Hepatocyte (in vitro differentiated cells): ENCODE data around the gene MST1R. TPM values are rescaled to one million over a fixed set of nuclear protein-coding genes. Genes with fewer than 3 reads are reported as not detected.

Experiments used
- DNase-seq: peaks from one replicate; pipeline ENCODE4 v3.0.0-alpha.2; 2016; ENCODE audit warnings: low spot score
- H2AFZ ChIP-seq: fragments of 200-600 bp; sonication (generic); 2 replicates; pipeline ENCODE4 v1.6.0; 2016; ENCODE audit warnings: antibody characterized with exemption, mild to moderate bottlenecking
- H3K27ac ChIP-seq: fragments of 200-600 bp; sonication (generic); 2 replicates; pipeline ENCODE4 v1.5.1; 2016; ENCODE audit warnings: mild to moderate bottlenecking
- H3K27me3 ChIP-seq: fragments of 200-600 bp; sonication (generic); 2 replicates; pipeline ENCODE4 v1.6.1; 2016
- H3K36me3 ChIP-seq: fragments of 200-600 bp; sonication (generic); replicated peaks from 2 replicates; pipeline ENCODE4 v1.5.1; 2016; ENCODE audit warnings: low read depth; ENCODE audit not compliant: insufficient read depth
- H3K4me1 ChIP-seq: fragments of 200-600 bp; sonication (generic); 2 replicates; pipeline ENCODE4 v1.5.1; 2016; ENCODE audit warnings: mild to moderate bottlenecking, moderate library complexity; ENCODE audit not compliant: insufficient read depth
- H3K4me2 ChIP-seq: fragments of 200-600 bp; sonication (generic); 2 replicates; pipeline ENCODE4 v1.6.0; 2016
- H3K4me3 ChIP-seq: fragments of 200-600 bp; sonication (generic); 2 replicates; pipeline ENCODE4 v1.5.1; 2016; ENCODE audit warnings: mild to moderate bottlenecking
- H3K79me2 ChIP-seq: fragments of 200-600 bp; sonication (generic); 2 replicates; pipeline ENCODE4 v1.6.0; 2017; ENCODE audit warnings: mild to moderate bottlenecking
- H3K9me2 ChIP-seq: fragments of 200-600 bp; sonication (generic); replicated peaks from 2 replicates; pipeline ENCODE4 v1.6.0; 2017; ENCODE audit warnings: mild to moderate bottlenecking; ENCODE audit not compliant: insufficient read depth
- H3K9me3 ChIP-seq: fragments of 200-600 bp; sonication (generic); 2 replicates; pipeline ENCODE4 v1.5.1; 2016; ENCODE audit warnings: low read depth, mild to moderate bottlenecking
- H4K20me1 ChIP-seq: fragments of 200-600 bp; sonication (generic); 2 replicates; pipeline ENCODE4 v1.6.0; 2016; ENCODE audit warnings: mild to moderate bottlenecking; ENCODE audit not compliant: insufficient read depth, poor library complexity, severe bottlenecking
- EZH2 ChIP-seq: fragments of 200-600 bp; sonication (generic); IDR thresholded peaks from 2 replicates; pipeline ENCODE4 v1.6.1; 2016; ENCODE audit warnings: antibody characterized with exemption, mild to moderate bottlenecking, borderline replicate concordance
- EZH2phosphoT487 ChIP-seq: fragments of 200-600 bp; sonication (generic); IDR thresholded peaks from one replicate; pipeline ENCODE4 v1.6.1; 2018; ENCODE audit warnings: antibody characterized with exemption, mild to moderate bottlenecking, low read depth, moderate library complexity; ENCODE audit not compliant: unreplicated experiment, severe bottlenecking
- WGBS: methylation state at CpG from one replicate; pipeline ENCODE4 v1.1.6; 2016; ENCODE audit warnings: low lambda C conversion rate; ENCODE audit errors: missing lambda C conversion rate; 5-methylcytosine and 5-hydroxymethylcytosine counted together
- polyA plus RNA-seq: library from polyadenylated mRNA; unstranded; fragments of >200 nt; fragmentation: Nextera tagmentation; extraction: Ambion mirVana; gene quantifications from 2 replicates; pipeline ENCODE4 v1.2.1, GENCODE V29; 2016
- total RNA-seq: library from RNA; depleted of rRNA; stranded (reverse); fragments of >200 nt; gene quantifications from 2 replicates; pipeline ENCODE4 v1.2.3, GENCODE V29; 2014
- TF ChIP-seq, protein P1 (sequence below): fragments of 200-600 bp; sonication (generic); IDR thresholded peaks from 2 replicates; pipeline ENCODE4 v1.5.1; 2016; ENCODE audit warnings: antibody characterized with exemption, mild to moderate bottlenecking; ENCODE audit not compliant: poor library complexity

MST1R gene
- total and polyA plus RNA-seq, 2 experiments from 2014 or later, result 5.3 to 8.7 TPM

DNA sequence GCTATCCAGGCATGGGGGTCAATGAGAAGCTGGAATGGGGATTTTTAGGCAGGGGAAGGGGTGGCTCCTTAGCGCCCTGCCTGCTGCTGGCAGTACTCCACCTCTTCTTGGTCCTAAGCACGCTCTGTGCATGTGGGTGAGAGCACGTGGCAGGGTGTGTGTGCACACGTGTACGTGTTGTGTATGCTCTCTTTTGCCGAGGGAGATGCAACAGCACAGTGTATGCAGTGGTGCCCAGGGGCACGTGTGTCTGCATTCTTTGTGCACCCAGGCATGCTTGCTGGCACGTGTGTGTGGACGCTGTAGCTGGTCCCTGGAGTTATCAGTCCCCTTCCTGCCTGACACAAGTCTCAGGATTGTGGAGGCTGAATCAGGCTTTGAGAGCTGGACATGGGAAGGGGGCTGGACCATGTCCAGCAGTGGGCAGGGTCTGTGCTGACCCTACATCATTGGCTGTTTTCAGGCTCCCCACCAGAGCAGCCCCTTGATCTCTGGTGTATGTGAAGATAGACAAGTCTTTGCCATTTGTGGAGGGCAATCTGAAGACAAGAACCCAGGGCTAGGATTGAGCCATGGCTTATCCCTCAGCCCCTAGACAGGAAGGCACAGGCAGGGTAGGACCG is 32.0 kb downstream of the MST1R start:
- Histone ChIP-seq H3K27me3 (peaks cover 29% of the 10 kb centered on the region), H3K9me3 (no peaks in the 10 kb centered on the region), H3K4me3 (no peak overlapping the region), H3K4me1 (peaks cover 32% of the 10 kb centered on the region), H3K27ac (no peak overlapping the region), H3K36me3 (no peaks in the 10 kb centered on the region), H3K9me2 (no peaks in the 10 kb centered on the region), H2AFZ (no peak overlapping the region), H3K79me2 (no peaks in the 10 kb centered on the region), H4K20me1 (no peaks in the 10 kb centered on the region), H3K4me2 (no peak overlapping the region)
- TF ChIP-seq, protein P1, sequence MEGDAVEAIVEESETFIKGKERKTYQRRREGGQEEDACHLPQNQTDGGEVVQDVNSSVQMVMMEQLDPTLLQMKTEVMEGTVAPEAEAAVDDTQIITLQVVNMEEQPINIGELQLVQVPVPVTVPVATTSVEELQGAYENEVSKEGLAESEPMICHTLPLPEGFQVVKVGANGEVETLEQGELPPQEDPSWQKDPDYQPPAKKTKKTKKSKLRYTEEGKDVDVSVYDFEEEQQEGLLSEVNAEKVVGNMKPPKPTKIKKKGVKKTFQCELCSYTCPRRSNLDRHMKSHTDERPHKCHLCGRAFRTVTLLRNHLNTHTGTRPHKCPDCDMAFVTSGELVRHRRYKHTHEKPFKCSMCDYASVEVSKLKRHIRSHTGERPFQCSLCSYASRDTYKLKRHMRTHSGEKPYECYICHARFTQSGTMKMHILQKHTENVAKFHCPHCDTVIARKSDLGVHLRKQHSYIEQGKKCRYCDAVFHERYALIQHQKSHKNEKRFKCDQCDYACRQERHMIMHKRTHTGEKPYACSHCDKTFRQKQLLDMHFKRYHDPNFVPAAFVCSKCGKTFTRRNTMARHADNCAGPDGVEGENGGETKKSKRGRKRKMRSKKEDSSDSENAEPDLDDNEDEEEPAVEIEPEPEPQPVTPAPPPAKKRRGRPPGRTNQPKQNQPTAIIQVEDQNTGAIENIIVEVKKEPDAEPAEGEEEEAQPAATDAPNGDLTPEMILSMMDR, result no peak
- TF ChIP-seq EZH2phosphoT487, result no peak
- TF ChIP-seq EZH2, result no peak
- 87% methylated on average over 10 of the region's 10 CpGs for WGBS
- DNase-seq, result no peak

DNA sequence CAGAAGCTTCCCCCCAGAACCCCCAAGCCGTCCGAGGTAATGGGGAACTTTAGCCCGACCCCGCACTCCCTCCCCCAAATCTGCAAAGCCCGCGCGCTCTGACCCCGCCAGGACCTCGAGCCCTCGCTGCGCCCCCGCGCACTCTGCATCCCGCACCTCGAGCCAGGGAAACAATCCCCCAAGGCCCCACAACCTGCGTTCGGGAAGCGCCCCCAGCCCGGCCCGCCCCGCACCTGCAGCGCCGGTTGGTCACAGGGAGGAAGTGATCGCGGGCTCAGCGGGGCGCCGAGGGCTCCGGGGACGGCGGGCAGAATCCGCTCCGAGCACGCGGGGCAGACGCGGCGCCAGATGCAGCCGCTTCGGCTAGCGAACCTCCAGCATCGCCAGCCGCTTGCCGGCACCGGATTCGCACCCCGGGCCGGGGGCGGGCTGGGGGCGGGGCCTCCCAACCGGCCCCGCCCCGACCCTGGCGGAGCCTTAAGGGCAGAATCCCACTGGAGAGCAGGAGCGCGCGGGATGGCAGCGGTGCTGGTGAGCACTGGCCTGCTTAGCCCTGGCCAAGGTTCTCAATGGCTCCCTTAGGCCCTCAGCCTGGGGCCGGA is 34.0 kb downstream of the MST1R start, which contains the start of gene CAMKV:
Gene CAMKV, minus strand, starts transcription at position 382 of the 602 bp plus-strand sequence. CDS start 7,518 bp downstream, outside the sequence.
- H3K79me2 ChIP-seq, result no peaks in the 10 kb centered on the region
- 5% methylated on average over 12 of the region's 59 CpGs for WGBS
- peaks cover 37% of the 10 kb centered on the region for H3K27me3 ChIP-seq
- TF ChIP-seq EZH2, result peak; percentile 56
- TF ChIP-seq EZH2phosphoT487, result no peak
- H4K20me1 ChIP-seq, result no peaks in the 10 kb centered on the region
- H3K9me2 ChIP-seq, result no peaks in the 10 kb centered on the region
- H3K9me3 ChIP-seq, result no peaks in the 10 kb centered on the region
- no peak within 1 kb of the TSS for H2AFZ ChIP-seq
- H3K27ac ChIP-seq, result no peak within 1 kb of the TSS
- H3K4me3 ChIP-seq, result peak within 1 kb of the TSS; percentile 23
- H3K36me3 ChIP-seq, result no peaks in the 10 kb centered on the region
- H3K4me1 ChIP-seq, result peaks cover 32% of the 10 kb centered on the region
- peak; percentile 44 for DNase-seq
- peak within 1 kb of the TSS; percentile 96 for H3K4me2 ChIP-seq

DNA sequence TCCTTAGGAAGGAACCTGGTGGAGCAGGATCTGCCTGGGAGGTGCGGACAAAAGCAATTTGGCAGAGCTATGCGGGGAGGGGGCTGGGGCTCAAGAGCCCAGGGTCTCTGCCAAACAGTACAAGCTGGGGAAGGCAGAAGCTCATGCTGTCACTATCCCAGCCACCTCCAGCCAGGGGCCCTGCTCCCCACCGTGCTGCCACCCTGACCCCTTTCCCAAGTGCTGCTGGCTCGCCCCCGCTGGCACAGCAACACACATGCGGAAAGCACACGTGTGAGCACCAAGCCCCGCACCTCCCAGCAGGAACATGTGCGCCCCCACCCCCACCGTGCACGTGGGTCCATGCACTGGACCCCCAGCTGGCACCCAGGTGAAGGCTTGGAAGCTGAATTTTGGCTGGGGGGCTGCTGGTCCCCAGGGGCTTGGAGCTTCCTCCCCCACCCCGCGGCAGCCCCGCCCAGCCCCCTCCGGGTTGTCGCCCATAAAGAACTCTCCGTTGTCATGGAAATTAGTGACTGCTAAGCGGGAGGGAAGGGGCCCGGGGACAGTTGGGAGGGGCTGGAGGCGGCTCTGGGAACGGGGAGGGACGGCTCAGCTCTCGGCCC is 34.7 kb downstream of the MST1R start:
- Histone ChIP-seq H3K4me1 (peaks cover 26% of the 10 kb centered on the region), H3K27ac (no peak overlapping the region), H3K27me3 (peaks cover 41% of the 10 kb centered on the region), H3K36me3 (no peaks in the 10 kb centered on the region), H3K4me3 (no peak overlapping the region), H3K79me2 (no peaks in the 10 kb centered on the region), H3K4me2 (peak overlapping the region; percentile 96), H3K9me3 (no peaks in the 10 kb centered on the region), H3K9me2 (no peaks in the 10 kb centered on the region), H4K20me1 (no peaks in the 10 kb centered on the region), H2AFZ (no peak overlapping the region)
- no peak for DNase-seq
- 6% methylated on average over 15 of the region's 23 CpGs for WGBS
- TF ChIP-seq EZH2, result no peak
- TF ChIP-seq, protein P1, result no peak

DNA sequence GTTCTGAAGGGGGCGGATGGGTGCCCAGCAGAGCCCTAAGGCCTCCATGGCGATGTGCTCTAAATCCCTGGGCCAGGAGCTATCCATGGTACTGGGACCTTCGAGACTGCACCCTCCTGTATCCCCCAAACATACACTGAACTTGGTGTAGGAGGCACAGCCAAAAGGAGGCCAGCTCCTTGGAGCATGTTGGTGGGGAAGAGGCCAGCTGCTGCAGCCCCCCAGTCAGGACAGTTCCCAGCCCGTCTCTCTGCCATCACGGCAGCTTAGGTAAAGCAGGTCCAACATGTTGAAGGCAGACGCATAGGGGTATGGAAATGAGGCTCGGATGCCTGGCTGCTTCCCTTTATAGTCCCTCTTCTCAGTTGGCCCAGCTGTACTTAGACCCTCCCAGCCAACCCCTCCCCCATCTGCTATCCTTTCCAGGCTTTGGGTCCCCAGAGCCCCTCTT is 35.8 kb downstream of the MST1R start:
- Histone ChIP-seq H3K4me2 (no peak overlapping the region), H3K79me2 (no peaks in the 10 kb centered on the region), H3K4me1 (peaks cover 18% of the 10 kb centered on the region), H3K36me3 (no peaks in the 10 kb centered on the region), H4K20me1 (no peaks in the 10 kb centered on the region), H3K9me3 (no peaks in the 10 kb centered on the region), H2AFZ (no peak overlapping the region), H3K4me3 (no peak overlapping the region), H3K27me3 (peaks cover 42% of the 10 kb centered on the region), H3K27ac (no peak overlapping the region), H3K9me2 (no peaks in the 10 kb centered on the region)
- peak; percentile 74 for DNase-seq
- WGBS, result 30% methylated on average over 7 of the region's 7 CpGs
- TF ChIP-seq EZH2 (no peak), EZH2phosphoT487 (no peak)
- TF ChIP-seq, protein P1, result no peak
